LoVo (cell line): ENCODE data around the gene SCUBE1.

Source experiments
- DNase-seq: peaks from one replicate; pipeline ENCODE4 v3.0.0-alpha.2; 2016; ENCODE audit warnings: low spot score

SCUBE1 gene

GRCh38 chr22:43199541-43199940 is 143.6 kb downstream of the SCUBE1 start:
- DNase-seq = no peak

GRCh38 chr22:43198936-43199335 is 144.2 kb downstream of the SCUBE1 start:
- no peak for DNase-seq

- no peak for DNase-seq
Observed at GRCh38 chr22:43198126-43198525, 145.0 kb downstream of the SCUBE1 start.

- no peak for DNase-seq
Observed at GRCh38 chr22:43197271-43197941, 145.8 kb downstream of the SCUBE1 start.

GRCh38 chr22:43191831-43192230 is 151.3 kb downstream of the SCUBE1 start:
- no peak for DNase-seq

- no peak for DNase-seq
Observed at GRCh38 chr22:43188829-43189545, 154.2 kb downstream of the SCUBE1 start.

- peak; percentile 96 for DNase-seq
Observed at GRCh38 chr22:43187171-43188099, 155.7 kb downstream of the SCUBE1 start.

GRCh38 chr22:43186272-43187170 is 156.7 kb downstream of the SCUBE1 start, which contains the start of gene TTLL12:
Gene TTLL12 (minus strand): TSS chr22:43187134. CDS start chr22:43187069, 65 bp downstream.
- peak; percentile 64 for DNase-seq

GRCh38 chr22:43185860-43186261 is 157.3 kb downstream of the SCUBE1 start:
- DNase-seq = peak; percentile 29

GRCh38 chr22:43183496-43184277 is 159.5 kb downstream of the SCUBE1 start:
- no peak for DNase-seq

GRCh38 chr22:43182726-43183125 is 160.4 kb downstream of the SCUBE1 start:
- DNase-seq = no peak

GRCh38 chr22:43182118-43182517 is 161.1 kb downstream of the SCUBE1 start:
- no peak for DNase-seq

- DNase-seq = no peak
Observed at GRCh38 chr22:43181321-43182076, 161.7 kb downstream of the SCUBE1 start.

- no peak for DNase-seq
Observed at GRCh38 chr22:43180670-43181069, 162.5 kb downstream of the SCUBE1 start.

GRCh38 chr22:43179911-43180195 is 163.3 kb downstream of the SCUBE1 start:
- no peak for DNase-seq

- DNase-seq = no peak
Observed at GRCh38 chr22:43179146-43179910, 163.8 kb downstream of the SCUBE1 start.

GRCh38 chr22:43177479-43177878 is 165.7 kb downstream of the SCUBE1 start:
- DNase-seq = no peak

- DNase-seq = no peak
Observed at GRCh38 chr22:43176090-43176489, 167.1 kb downstream of the SCUBE1 start.

- no peak for DNase-seq
Observed at GRCh38 chr22:43174941-43175531, 168.1 kb downstream of the SCUBE1 start.
